Erythroblast (primary cell): ENCODE results near the gene FRK.

Experiments
- GATA1 ChIP-seq: IDR thresholded peaks from 2 replicates; pipeline ENCODE4 v1.6.1; 2011; ENCODE audit warnings: low read depth, mild to moderate bottlenecking, control low read depth, low read length, moderate library complexity
- POLR2A ChIP-seq: IDR thresholded peaks from 2 replicates; pipeline ENCODE4 v1.6.1; 2011; ENCODE audit warnings: mild to moderate bottlenecking, low read length

GRCh38 chr6:115935361-115935760, 125.3 kb downstream of the FRK start:
- TF ChIP-seq POLR2A (no peak), GATA1 (no peak)
